Measurements from ENCODE around the gene GALNT10. TPM values are rescaled to one million over a fixed set of nuclear protein-coding genes. Genes with fewer than 3 reads are reported as not detected.

The GALNT10 gene
- total and polyA plus RNA-seq, 2 of the 8 experiments (the other 6 are each of a cell fraction or from before 2014, with no cell fraction given), result 4.6 to 15.5 TPM

- Histone ChIP-seq H4K20me1 (replicated peaks in 1 of 2; ENCODE audit: control insufficient read depth in 1 of 2, insufficient read depth in 2 of 2, low read length in 2 of 2) (peaks cover 2 to 5% of the 10 kb centered on the region in 2 experiments), H3K27ac (ENCODE audit: low read depth, low read length) (no peak overlapping the region), H3K36me3 (ENCODE audit: control insufficient read depth in 2 of 4, insufficient read depth in 4 of 4, low read length in 3 of 4) (no peaks in the 10 kb centered on the region), H2BK20ac (ENCODE audit: low read length) (no peak overlapping the region; the same call in 1 of the 2 replicates), H2BK15ac (ENCODE audit: low read length) (no peak overlapping the region), H3K56ac (replicated peaks; ENCODE audit: insufficient read length, low read depth, low read length) (no peak overlapping the region), H3K9ac (replicated peaks in 1 of 4; ENCODE audit: extremely low read depth in 1 of 4, low read depth in 3 of 4, low read length in 3 of 4) (no peak overlapping the region; a peak in 1 of 7 replicates), H3K4me3 (ENCODE audit: extremely low read depth in 1 of 4, insufficient read depth in 2 of 4, low read depth in 3 of 4, low read length in 4 of 4) (no peak overlapping the region), H3K4me1 (replicated peaks in 1 of 4; ENCODE audit: control insufficient read depth in 3 of 4, insufficient read depth in 4 of 4, low read length in 3 of 4) (peaks cover 0 to 6% (median 4%) of the 10 kb centered on the region in 4 experiments; a peak in 5 of 7 replicates), H4K8ac (ENCODE audit: extremely low read depth, insufficient read depth, low read length) (0 out of 2 replicates have a peak overlapping the region, but pooled peaks have one; percentile 53), H3K18ac (ENCODE audit: extremely low read depth, low read length) (peak overlapping the region; percentile 24; the same call in 1 of the 2 replicates), H2BK120ac (replicated peaks; ENCODE audit: low read depth, low read length) (no peak overlapping the region), H2BK5ac (ENCODE audit: low read depth, low read length) (no peak overlapping the region), H3K9me3 (ENCODE audit: insufficient read depth in 2 of 2, low read depth in 1 of 2, low read length in 1 of 2) (no peaks in the 10 kb centered on the region), H2AFZ (ENCODE audit: low read length) (no peak overlapping the region), H3K27me3 (replicated peaks in 1 of 4; ENCODE audit: control insufficient read depth in 3 of 4, extremely low read depth in 1 of 4, insufficient read depth in 3 of 4, low read length in 3 of 4) (peaks cover 37 to 57% (median 48%) of the 10 kb centered on the region in 4 experiments), H2BK12ac (ENCODE audit: low read depth, low read length) (peak overlapping the region; percentile 32; the same call in 1 of the 2 replicates), H3K4me2 (ENCODE audit: insufficient read depth in 1 of 2, low read depth in 2 of 2, low read length in 2 of 2) (peak overlapping the region in 1 of 2 experiments; percentile 3; a peak in 2 of 4 replicates), H3K23me2 (ENCODE audit: low read depth, low read length) (peaks cover 3% of the 10 kb centered on the region; the same call in 1 of the 2 replicates), H3K79me1 (ENCODE audit: low read depth, low read length) (no peaks in the 10 kb centered on the region), H3K4ac (replicated peaks; ENCODE audit: insufficient read length, low read depth, low read length) (no peak overlapping the region), H3K14ac (ENCODE audit: insufficient read length) (no peak overlapping the region), H4K5ac (ENCODE audit: insufficient read length, low read depth, low read length) (no peak overlapping the region), H4K91ac (replicated peaks; ENCODE audit: insufficient read length, low read length) (no peak overlapping the region), H3K79me2 (ENCODE audit: control insufficient read depth in 1 of 2, insufficient read depth in 2 of 2, low read length in 2 of 2) (no peaks in the 10 kb centered on the region), H3K23ac (ENCODE audit: insufficient read length) (no peak overlapping the region), H2AK5ac (ENCODE audit: low read depth, low read length) (no peak overlapping the region)
- peak; percentile 91 to 92 for TF ChIP-seq RAD21 (IDR thresholded peaks at IDR 0.05 in 1 of 2, conservative IDR thresholded peaks at IDR 0.05 in 1 of 2; ENCODE audit: low read depth in 2 of 2, low read length in 2 of 2)
- TF ChIP-seq GABPA (IDR thresholded peaks at IDR 0.05; ENCODE audit: borderline replicate concordance, insufficient read depth, low read length), result 0 out of 2 replicates have a peak, but pooled peaks have one; percentile 33
- TF ChIP-seq ATF2 (IDR thresholded peaks at IDR 0.05; ENCODE audit: low read length), result no peak
- TF ChIP-seq CTCF (IDR thresholded peaks at IDR 0.05; ENCODE audit: control extremely low read depth in 1 of 3, insufficient read depth in 1 of 3, low read depth in 1 of 3, low read length in 3 of 3), result peak; percentile 95 to 96 (median 95)
- TF ChIP-seq CBX5 (IDR thresholded peaks at IDR 0.05; ENCODE audit: low read depth, low read length), result no peak
- FAIRE-seq, result peak; percentile 19
- ChIA-PET POLR2A (ENCODE audit: partially characterized antibody) (interaction anchor here (0.6 to 1.9 kb wide), 3 partner anchors 10 to 145 kb away, joined by 4 to 5 read pairs (median 5); partner anchors contain the start of gene HAND1), CTCF (ENCODE audit: partially characterized antibody) (interaction anchor here (0.5 to 16.1 kb wide), 49 partner anchors 8 to 640 kb away, joined by 3 to 273 read pairs (median 4); partner anchors contain the start of gene HAND1)
- 37% methylated on average over 18 of the region's 18 CpGs; no CpG with 5 or more reads in 1 of the 2 experiments for WGBS, 2 experiments (ENCODE audit: extremely low coverage in 1 of 2, insufficient coverage in 1 of 2, insufficient read length in 1 of 2, insufficient replicate concordance in 2 of 2, low coverage in 1 of 2, low lambda C conversion rate in 2 of 2, missing lambda C conversion rate in 1 of 2)
- peak in 1 of 2 experiments; percentile 96 for DNase-seq (ENCODE audit: low read depth in 1 of 2, low spot score in 2 of 2)
Measured at GRCh38 chr5:154467655-154468354, 277.3 kb downstream of the GALNT10 start.
